Measurements from ENCODE around the gene CMTM8. TPM values are rescaled to one million over a fixed set of nuclear protein-coding genes. Genes with fewer than 3 reads are reported as not detected.
A peak's percentile ranks its signal among the peaks of the same experiment; 100 is the strongest.

Gene CMTM8
- total and polyA plus RNA-seq, 9 donors = 0.48 to 9.9 (median 2.1) TPM

GRCh38 chr3:32195995-32196540 lies 42.4 kb upstream of the CMTM8 start:
- TF ChIP-seq EP300 (IDR thresholded peaks at IDR 0.05) (no peak), CTCF (IDR thresholded peaks at IDR 0.05) (no peak), POLR2A (IDR thresholded peaks at IDR 0.05) (no peak)
- Histone ChIP-seq H3K27ac (no peak overlapping the region), H3K4me3 (no peak overlapping the region), H3K27me3 (no peaks in the 10 kb centered on the region), H3K4me1 (ENCODE audit: insufficient read depth) (no peaks in the 10 kb centered on the region), H3K36me3 (no peaks in the 10 kb centered on the region), H3K9me3 (no peaks in the 10 kb centered on the region)
- 83 to 86% (median 84%) methylated on average over 4 of the region's 4 CpGs for WGBS, 3 donors
- DNase-seq = no peak
- intact Hi-C loops (cut with DNase I) = no loop called here

- Histone ChIP-seq H3K9me3 (no peaks in the 10 kb centered on the region), H3K4me1 (ENCODE audit: insufficient read depth) (no peaks in the 10 kb centered on the region), H3K27me3 (no peaks in the 10 kb centered on the region), H3K27ac (no peak overlapping the region), H3K4me3 (no peak overlapping the region), H3K36me3 (no peaks in the 10 kb centered on the region)
- no peak for TF ChIP-seq EP300 (IDR thresholded peaks at IDR 0.05)
- TF ChIP-seq CTCF (IDR thresholded peaks at IDR 0.05) = no peak
- TF ChIP-seq POLR2A (IDR thresholded peaks at IDR 0.05) = no peak
- intact Hi-C loops (cut with DNase I) = no loop called here
- WGBS, 3 donors = 80 to 90% (median 83%) methylated on average over 1 of the region's 1 CpG
- no peak for DNase-seq
Measured at GRCh38 chr3:32197991-32198390, 40.5 kb upstream of the CMTM8 start.

DNA sequence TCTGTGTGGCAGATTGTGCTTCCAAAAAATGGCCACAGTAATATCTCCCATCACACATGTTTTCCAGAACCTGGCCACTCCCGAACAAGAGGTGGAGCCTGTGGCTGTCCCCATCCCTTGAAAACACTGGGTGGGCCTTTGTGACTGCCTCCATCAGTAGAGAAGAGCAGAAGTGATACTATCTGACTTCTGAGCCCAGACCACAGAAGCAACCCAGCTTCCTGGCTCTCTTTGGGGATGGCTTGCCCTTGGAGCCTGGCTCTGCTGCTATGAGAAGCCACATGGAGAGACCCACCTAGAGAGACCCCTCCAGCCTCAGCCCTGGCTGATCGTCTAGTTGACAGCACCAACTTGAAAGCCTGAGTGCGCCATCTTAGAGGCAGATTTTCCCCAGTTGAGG lies 39.8 kb upstream of the CMTM8 start:
- WGBS, 3 donors = 92 to 95% (median 93%) methylated on average over 3 of the region's 3 CpGs
- TF ChIP-seq EP300 (IDR thresholded peaks at IDR 0.05) = no peak
- TF ChIP-seq POLR2A (IDR thresholded peaks at IDR 0.05) = no peak
- no peak for TF ChIP-seq CTCF (IDR thresholded peaks at IDR 0.05)
- H3K27ac ChIP-seq = no peak overlapping the region

DNA sequence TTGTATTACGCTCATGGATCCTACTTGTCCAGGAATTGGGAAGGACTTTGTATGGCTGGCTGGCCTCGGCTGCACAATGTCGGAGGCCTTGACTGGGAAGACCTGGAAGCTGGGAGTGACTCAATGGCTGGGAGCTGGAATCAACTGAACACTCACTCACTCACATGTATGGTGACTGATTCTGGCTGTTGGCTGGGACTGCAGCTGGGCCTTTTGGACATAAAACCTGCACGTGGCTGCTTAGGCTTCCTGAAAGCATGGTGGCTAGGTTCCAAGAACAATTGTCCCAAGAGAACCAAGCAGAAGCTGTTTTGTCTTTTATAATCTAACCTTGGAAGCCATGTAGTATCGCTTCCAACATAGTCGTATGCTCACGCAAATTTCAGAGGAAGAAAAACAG lies 38.0 kb upstream of the CMTM8 start:
- TF ChIP-seq CTCF (IDR thresholded peaks at IDR 0.05) = no peak
- TF ChIP-seq EP300 (IDR thresholded peaks at IDR 0.05) = no peak
- TF ChIP-seq POLR2A (IDR thresholded peaks at IDR 0.05) = no peak
- Histone ChIP-seq H3K9me3 (no peaks in the 10 kb centered on the region), H3K4me3 (no peak overlapping the region), H3K4me1 (ENCODE audit: insufficient read depth) (no peaks in the 10 kb centered on the region), H3K36me3 (no peaks in the 10 kb centered on the region), H3K27me3 (no peaks in the 10 kb centered on the region), H3K27ac (no peak overlapping the region)
- 53 to 59% (median 59%) methylated on average over 7 of the region's 7 CpGs for WGBS, 3 donors
- peak in 1 of 5 donors; percentile 15 for DNase-seq
- intact Hi-C loops (cut with DNase I) = no loop called here

More for the DNA sequence above, 39.8 kb upstream of the CMTM8 start:
- Histone ChIP-seq H3K4me3 (no peak overlapping the region), H3K36me3 (no peaks in the 10 kb centered on the region), H3K27me3 (no peaks in the 10 kb centered on the region), H3K9me3 (no peaks in the 10 kb centered on the region), H3K4me1 (ENCODE audit: insufficient read depth) (no peaks in the 10 kb centered on the region)
- intact Hi-C loops (cut with DNase I) = no loop called here
- no peak for DNase-seq
